ENCODE data around the gene JPH2.
"Not testable (repeated sequence)": the region's sequence is repeated elsewhere in the genome, so short reads cannot be mapped to it uniquely, and the experiment has no call there.

Gene JPH2

GRCh38 chr20:44187054-44187771 lies at the start of gene JPH2:
TSS of gene JPH2 (minus strand) at chr20:44187188. CDS start at chr20:44186705, 483 bp downstream.
- no peak for DNase-seq (ENCODE audit: low spot score)

- no peak for DNase-seq (ENCODE audit: low spot score)
Measured at GRCh38 chr20:44235702-44236101, 48.7 kb upstream of the JPH2 start.

- DNase-seq (ENCODE audit: low spot score) = no peak
Measured at GRCh38 chr20:44234566-44235317, 47.8 kb upstream of the JPH2 start.

GRCh38 chr20:44233436-44234016 lies 46.5 kb upstream of the JPH2 start:
- no peak for DNase-seq (ENCODE audit: low spot score)

- not testable (repeated sequence) for DNase-seq (ENCODE audit: low spot score)
Measured at GRCh38 chr20:44232469-44232856, 45.5 kb upstream of the JPH2 start.

GRCh38 chr20:44231713-44232468 lies 44.9 kb upstream of the JPH2 start:
- no peak for DNase-seq (ENCODE audit: low spot score)

- DNase-seq (ENCODE audit: low spot score) = no peak
Measured at GRCh38 chr20:44231193-44231592, 44.2 kb upstream of the JPH2 start.

GRCh38 chr20:44228465-44229258 lies 41.7 kb upstream of the JPH2 start:
- DNase-seq (ENCODE audit: low spot score) = no peak

GRCh38 chr20:44224637-44225036 lies 37.6 kb upstream of the JPH2 start:
- DNase-seq (ENCODE audit: low spot score) = no peak

GRCh38 chr20:44223721-44224120 lies 36.7 kb upstream of the JPH2 start:
- DNase-seq (ENCODE audit: low spot score) = no peak

GRCh38 chr20:44222633-44223368 lies 35.8 kb upstream of the JPH2 start:
- DNase-seq (ENCODE audit: low spot score) = no peak

GRCh38 chr20:44222027-44222426 lies 35.0 kb upstream of the JPH2 start:
- no peak for DNase-seq (ENCODE audit: low spot score)

- DNase-seq (ENCODE audit: low spot score) = no peak
Measured at GRCh38 chr20:44221368-44221954, 34.5 kb upstream of the JPH2 start.

- DNase-seq (ENCODE audit: low spot score) = no peak
Measured at GRCh38 chr20:44219791-44220190, 32.8 kb upstream of the JPH2 start.

GRCh38 chr20:44219170-44219730 lies 32.3 kb upstream of the JPH2 start:
- DNase-seq (ENCODE audit: low spot score) = peak; percentile 24

GRCh38 chr20:44218446-44218845 lies 31.5 kb upstream of the JPH2 start:
- DNase-seq (ENCODE audit: low spot score) = peak; percentile 48

GRCh38 chr20:44217342-44218092 lies 30.5 kb upstream of the JPH2 start:
- peak; percentile 73 for DNase-seq (ENCODE audit: low spot score)

- peak; percentile 77 for DNase-seq (ENCODE audit: low spot score)
Measured at GRCh38 chr20:44215125-44215524, 28.1 kb upstream of the JPH2 start.

- DNase-seq (ENCODE audit: low spot score) = peak; percentile 34
Measured at GRCh38 chr20:44212792-44213191, 25.8 kb upstream of the JPH2 start.
